Prostate gland (tissue), 2 donors: ENCODE data around the gene STK25.

Experiments
- POLR2A ChIP-seq: fragments of 450-650 bp; IDR thresholded peaks from one replicate; pipeline ENCODE4 v1.6.1; 2016; ENCODE audit warnings: antibody characterized with exemption, mild to moderate bottlenecking
- TF ChIP-seq, protein P1 (sequence below), 4 experiments: fragments of 200-600 bp in 2 of 4; fragments of 450-650 bp in 2 of 4; sonication (generic) in 2 of 4; IDR thresholded peaks; 1 replicate in 3 of 4; 2 replicates in 1 of 4; pipeline ENCODE4 v1.5.1; 2016 to 2019; ENCODE audit warnings: antibody characterized with exemption in 4 of 4, mild to moderate bottlenecking in 2 of 4, moderate library complexity in 2 of 4

DNA sequence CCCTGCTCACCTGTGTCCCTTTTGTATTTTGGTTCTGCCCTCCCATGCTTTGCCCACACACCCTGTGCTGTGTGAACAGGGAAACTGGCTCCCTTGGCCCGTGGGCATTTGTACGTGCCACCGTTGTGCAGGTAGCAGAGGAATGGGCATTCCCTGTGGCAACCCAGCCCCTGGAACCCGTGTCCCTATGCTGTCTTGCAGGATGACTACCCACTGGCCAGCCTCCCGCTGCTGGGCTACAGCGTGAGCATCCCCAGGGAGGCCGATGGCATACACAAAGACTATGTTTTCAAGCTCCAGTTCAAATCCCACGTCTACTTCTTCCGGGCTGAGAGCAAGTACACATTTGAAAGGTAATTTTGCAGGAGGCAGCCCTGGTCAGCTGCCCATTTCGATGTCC, 15.3 kb downstream of the STK25 start:
- TF ChIP-seq, protein P1, sequence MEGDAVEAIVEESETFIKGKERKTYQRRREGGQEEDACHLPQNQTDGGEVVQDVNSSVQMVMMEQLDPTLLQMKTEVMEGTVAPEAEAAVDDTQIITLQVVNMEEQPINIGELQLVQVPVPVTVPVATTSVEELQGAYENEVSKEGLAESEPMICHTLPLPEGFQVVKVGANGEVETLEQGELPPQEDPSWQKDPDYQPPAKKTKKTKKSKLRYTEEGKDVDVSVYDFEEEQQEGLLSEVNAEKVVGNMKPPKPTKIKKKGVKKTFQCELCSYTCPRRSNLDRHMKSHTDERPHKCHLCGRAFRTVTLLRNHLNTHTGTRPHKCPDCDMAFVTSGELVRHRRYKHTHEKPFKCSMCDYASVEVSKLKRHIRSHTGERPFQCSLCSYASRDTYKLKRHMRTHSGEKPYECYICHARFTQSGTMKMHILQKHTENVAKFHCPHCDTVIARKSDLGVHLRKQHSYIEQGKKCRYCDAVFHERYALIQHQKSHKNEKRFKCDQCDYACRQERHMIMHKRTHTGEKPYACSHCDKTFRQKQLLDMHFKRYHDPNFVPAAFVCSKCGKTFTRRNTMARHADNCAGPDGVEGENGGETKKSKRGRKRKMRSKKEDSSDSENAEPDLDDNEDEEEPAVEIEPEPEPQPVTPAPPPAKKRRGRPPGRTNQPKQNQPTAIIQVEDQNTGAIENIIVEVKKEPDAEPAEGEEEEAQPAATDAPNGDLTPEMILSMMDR (IDR thresholded peaks at IDR 0.05), result no peak
- TF ChIP-seq POLR2A, result no peak
